ACHN (cell line): ENCODE data around the gene NCSTN.
"Not testable (repeated sequence)": the region's sequence is repeated elsewhere in the genome, so short reads cannot be mapped to it uniquely, and the experiment has no call there.

ENCODE experiments used
- DNase-seq: peaks from one replicate; pipeline ENCODE4 v3.0.0-alpha.2; 2015
- in situ Hi-C: cut with HindIII; loops from 2 replicates; pipeline ENCODE4 v1.10.0; 2017; ENCODE audit warnings: low sequenced_read_pairs, low pct_ligation_motif_present, low pct_unique_long_range_greater_than_20kb

The NCSTN gene

GRCh38 chr1:160367516-160367900 lies 24.3 kb downstream of the NCSTN start:
- no peak for DNase-seq
- in situ Hi-C loops: no loop called here

GRCh38 chr1:160367934-160368923 lies 25.0 kb downstream of the NCSTN start:
- no peak for DNase-seq
- in situ Hi-C loops: no loop called here

- in situ Hi-C loops: no loop called here
- DNase-seq: no peak
Measured at GRCh38 chr1:160369087-160369486, 25.9 kb downstream of the NCSTN start.

GRCh38 chr1:160370561-160371345 lies 27.6 kb downstream of the NCSTN start:
- in situ Hi-C loops: no loop called here
- DNase-seq: no peak

GRCh38 chr1:160371346-160371631 lies 28.1 kb downstream of the NCSTN start:
- in situ Hi-C loops: no loop called here
- no peak for DNase-seq

- no peak for DNase-seq
- in situ Hi-C loops: no loop called here
Measured at GRCh38 chr1:160371756-160372155, 28.6 kb downstream of the NCSTN start.

GRCh38 chr1:160373696-160374095 lies 30.5 kb downstream of the NCSTN start:
- in situ Hi-C loops: no loop called here
- DNase-seq: no peak

- in situ Hi-C loops: no loop called here
- no peak for DNase-seq
Measured at GRCh38 chr1:160374306-160375110, 31.3 kb downstream of the NCSTN start.

GRCh38 chr1:160375788-160376524 lies 32.8 kb downstream of the NCSTN start:
- in situ Hi-C loops: no loop called here
- no peak for DNase-seq

- in situ Hi-C loops: no loop called here
- DNase-seq: peak; percentile 72
Measured at GRCh38 chr1:160376525-160377131, 33.4 kb downstream of the NCSTN start.

- in situ Hi-C loops: no loop called here
- DNase-seq: no peak
Measured at GRCh38 chr1:160377585-160378206, 34.5 kb downstream of the NCSTN start.

- in situ Hi-C loops: not testable (repeated sequence)
Measured at GRCh38 chr1:160384812-160385211, 41.6 kb downstream of the NCSTN start.

GRCh38 chr1:160388406-160388805 lies 45.2 kb downstream of the NCSTN start:
- DNase-seq, in situ Hi-C loops: not testable (repeated sequence)

More at GRCh38 chr1:160384812-160385211, 41.6 kb downstream of the NCSTN start:
- not testable (repeated sequence) for DNase-seq

GRCh38 chr1:160394673-160395072 lies 51.5 kb downstream of the NCSTN start:
- no peak for DNase-seq
- in situ Hi-C loops: no loop called here

GRCh38 chr1:160397651-160398050 lies 54.5 kb downstream of the NCSTN start:
- no peak for DNase-seq
- in situ Hi-C loops: no loop called here

GRCh38 chr1:160398823-160399222 lies 55.6 kb downstream of the NCSTN start:
- DNase-seq: no peak
- in situ Hi-C loops: no loop called here

- no peak for DNase-seq
- in situ Hi-C loops: no loop called here
Measured at GRCh38 chr1:160399544-160400222, 56.5 kb downstream of the NCSTN start.
